Left lung (tissue), 14 donors: Measurements from ENCODE around the gene PIGT. TPM values are rescaled to one million over a fixed set of nuclear protein-coding genes. Genes with fewer than 3 reads are reported as not detected.

ENCODE experiments used
- ATAC-seq: fragments of 200-7000 bp; cut with Tn5 transposase; one replicate; pipeline ENCODE4 v1.9.1; 2020; ENCODE audit warnings: moderate library complexity
- DNase-seq, 4 donors: peaks; one replicate each; pipeline ENCODE4 v3.0.0-alpha.2; 2013 to 2020
- H3K27ac ChIP-seq, 2 donors: fragments of 200-600 bp; sonication (generic) in 1 of 2; one replicate each; pipeline versions ENCODE4 v1.5.0 to v1.8.0; 2020 to 2021
- H3K27me3 ChIP-seq, 2 donors: fragments of 200-600 bp; sonication (generic) in 1 of 2; one replicate each; pipeline versions ENCODE4 v1.5.0 to v1.8.0; 2020 to 2021
- H3K36me3 ChIP-seq, 2 donors: fragments of 200-600 bp; sonication (generic) in 1 of 2; one replicate each; pipeline versions ENCODE4 v1.5.0 to v1.8.0; 2020 to 2021
- H3K4me1 ChIP-seq, 2 donors: fragments of 200-600 bp; one replicate each; pipeline ENCODE4 v1.8.0; 2021
- H3K4me3 ChIP-seq, 2 donors: fragments of 200-600 bp; sonication (generic) in 1 of 2; one replicate each; pipeline versions ENCODE4 v1.5.0 to v1.8.0; 2020 to 2021; ENCODE audit warnings: mild to moderate bottlenecking in 1 of 2
- H3K9me3 ChIP-seq, 2 donors: fragments of 200-600 bp; sonication (generic) in 1 of 2; one replicate each; pipeline versions ENCODE4 v1.5.0 to v1.8.0; 2020 to 2021
- CTCF ChIP-seq, 2 donors: fragments of 200-600 bp; sonication (generic) in 1 of 2; IDR thresholded peaks; one replicate each; pipeline versions ENCODE4 v1.5.0 to v1.8.0; 2021; ENCODE audit warnings: antibody characterized with exemption in 2 of 2
- intact Hi-C, 2 donors: fragments of 100-400 bp; cut with DNase I; formaldehyde crosslinking; loops; one replicate each; pipeline versions ENCODE4 v1.11.2 to v1.14.2; 2022
- long read RNA-seq, 12 donors: library from polyadenylated mRNA in 2 of 12; unstranded in 2 of 12; transcript quantifications; one replicate each; pipeline ENCODE4 v2.0.0 and lab custom pipeline, GENCODE V29; 2019 to 2026
- polyA plus RNA-seq, 6 donors: library from polyadenylated mRNA; unstranded; fragments of 120-200 nt; gene quantifications; one replicate each; pipeline ENCODE4 v1.2.1, GENCODE V29; 2013; ENCODE audit not compliant: insufficient read length in 6 of 6
- total RNA-seq, 2 donors: library from RNA; stranded (reverse); fragmentation: NEBNext Ultra II Directional; extraction: Animal tissue kit (Norgen Biotek cat#: 25700); gene quantifications; one replicate each; pipeline ENCODE4 v1.2.1, GENCODE V29; 2021
- donor health status: DM: no; HTN: yes; CAD: no.
- donor health status: DM: no; HTN: no; CAD: no.

The PIGT gene
- total RNA-seq (10 to 100 TPM; 85.7 to 90.9 TPM), polyA plus RNA-seq (10 to 100 TPM; 72.8 to 96.7 (median 79.9) TPM)
- long read RNA-seq, donor 1, transcript PIGT-246 (11 exons, 2,021 nt): minor isoform, 5 of 50 reads
- long read RNA-seq, donor 1, transcript PIGT-210 (3 exons, 2,006 nt): minor isoform, 7 of 50 reads
- long read RNA-seq, donor 1, transcript PIGT-202 (12 exons, 2,245 nt): major isoform, 15 of 50 reads
- long read RNA-seq, donor 1, partial matches to known transcripts: 10 of 50 reads
- long read RNA-seq, donor 1, other reads (novel, unspliced or antisense): 0 of 50 reads
- long read RNA-seq, donor 2, transcript PIGT-202 (12 exons, 2,245 nt): major isoform, 23 of 58 reads
- long read RNA-seq, donor 2, partial matches to known transcripts: 19 of 58 reads
- long read RNA-seq, donor 2, other reads (novel, unspliced or antisense): 0 of 58 reads
- long read RNA-seq, donor 3, partial matches to known transcripts: 0 of 11 reads
- long read RNA-seq, donor 3, other reads (novel, unspliced or antisense): 0 of 11 reads
- long read RNA-seq, donor 4, transcript PIGT-202 (12 exons, 2,245 nt): major isoform, 55 of 75 reads
- long read RNA-seq, donor 4, partial matches to known transcripts: 8 of 75 reads
- long read RNA-seq, donor 4, other reads (novel, unspliced or antisense): 6 of 75 reads
- long read RNA-seq, donor 5, transcript PIGT-202 (12 exons, 2,245 nt): major isoform, 16 of 25 reads
- long read RNA-seq, donor 5, partial matches to known transcripts: 0 of 25 reads
- long read RNA-seq, donor 5, other reads (novel, unspliced or antisense): 0 of 25 reads
- long read RNA-seq, donor 6, transcript PIGT-202 (12 exons, 2,245 nt): major isoform, 17 of 25 reads
- long read RNA-seq, donor 6, partial matches to known transcripts: 0 of 25 reads
- long read RNA-seq, donor 6, other reads (novel, unspliced or antisense): 0 of 25 reads
- long read RNA-seq, donor 7, transcript PIGT-202 (12 exons, 2,245 nt): major isoform, 9 of 16 reads
- long read RNA-seq, donor 7, partial matches to known transcripts: 0 of 16 reads
- long read RNA-seq, donor 7, other reads (novel, unspliced or antisense): 0 of 16 reads
- long read RNA-seq, donor 8, transcript PIGT-202 (12 exons, 2,245 nt): major isoform, 17 of 26 reads
- long read RNA-seq, donor 8, transcript PIGT-246 (11 exons, 2,021 nt): minor isoform, 6 of 26 reads
- long read RNA-seq, donor 8, partial matches to known transcripts: 0 of 26 reads
- long read RNA-seq, donor 8, other reads (novel, unspliced or antisense): 0 of 26 reads
- long read RNA-seq, donor 9: 0 reads
- long read RNA-seq, donor 10, transcript PIGT-201 (10 exons, 1,880 nt): minor isoform, 5 of 127 reads
- long read RNA-seq, donor 10, transcript PIGT-202 (12 exons, 2,245 nt): major isoform, 92 of 127 reads
- long read RNA-seq, donor 10, transcript PIGT-207 (11 exons, 2,037 nt): minor isoform, 5 of 127 reads
- long read RNA-seq, donor 10, partial matches to known transcripts: 6 of 127 reads
- long read RNA-seq, donor 10, other reads (novel, unspliced or antisense): 8 of 127 reads
- long read RNA-seq, donor 11, transcript PIGT-202 (12 exons, 2,245 nt): major isoform, 10 of 27 reads
- long read RNA-seq, donor 11, partial matches to known transcripts: 7 of 27 reads
- long read RNA-seq, donor 11, other reads (novel, unspliced or antisense): 0 of 27 reads
- long read RNA-seq, donor 12, transcript PIGT-202 (12 exons, 2,245 nt): major isoform, 11 of 19 reads
- long read RNA-seq, donor 12, partial matches to known transcripts: 0 of 19 reads
- long read RNA-seq, donor 12, other reads (novel, unspliced or antisense): 0 of 19 reads

- no peak for TF ChIP-seq CTCF (IDR thresholded peaks at IDR 0.05)
- Histone ChIP-seq H3K27me3 (no peaks in the 10 kb centered on the region), H3K4me1 (peaks cover 14 to 42% of the 10 kb centered on the region in 2 donors), H3K27ac (peak within 1 kb of the TSS; percentile 54 to 81), H3K36me3 (peaks cover 0 to 38% of the 10 kb centered on the region in 2 donors), H3K4me3 (peak within 1 kb of the TSS; percentile 74 to 80), H3K9me3 (no peaks in the 10 kb centered on the region)
- DNase-seq: peak; percentile 73 to 94 (median 88)
- intact Hi-C loops: no loop called here
- ATAC-seq: peak; percentile 93
These were observed at the start of gene PIGT for GRCh38 chr20:45415822-45416637. Gene PIGT (plus strand): TSS chr20:45416141. CDS start chr20:45416157, 16 bp downstream.

DNA sequence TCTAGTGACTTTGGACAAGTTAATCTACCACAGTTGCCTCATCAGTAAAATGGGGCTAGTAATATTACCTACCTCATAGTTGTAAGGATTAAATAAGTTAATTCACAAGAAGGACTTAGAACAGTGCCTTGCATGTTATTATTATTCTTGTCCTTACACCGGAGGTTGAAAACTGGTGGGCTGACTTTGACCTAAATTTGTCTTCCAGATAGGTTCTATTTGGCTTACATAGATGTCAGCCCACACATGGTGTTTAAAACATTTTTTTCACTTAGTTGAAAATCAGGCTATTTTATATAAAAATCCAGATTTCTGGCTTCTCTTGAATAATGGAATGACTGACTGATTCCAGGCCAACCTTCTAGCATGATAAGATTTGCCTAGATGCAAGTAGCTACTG is 49.7 kb upstream of the PIGT start:
- TF ChIP-seq CTCF (IDR thresholded peaks at IDR 0.05): no peak
- no peak overlapping the region for H3K4me3 ChIP-seq
- DNase-seq: no peak
- H3K9me3 ChIP-seq: no peaks in the 10 kb centered on the region
- no peaks in the 10 kb centered on the region for H3K27me3 ChIP-seq
- peaks cover 16 to 67% of the 10 kb centered on the region in 2 donors for H3K4me1 ChIP-seq
- ATAC-seq: no peak
- peaks cover 0 to 29% of the 10 kb centered on the region in 2 donors for H3K36me3 ChIP-seq
- intact Hi-C loops: no loop called here
- no peak overlapping the region for H3K27ac ChIP-seq

DNA sequence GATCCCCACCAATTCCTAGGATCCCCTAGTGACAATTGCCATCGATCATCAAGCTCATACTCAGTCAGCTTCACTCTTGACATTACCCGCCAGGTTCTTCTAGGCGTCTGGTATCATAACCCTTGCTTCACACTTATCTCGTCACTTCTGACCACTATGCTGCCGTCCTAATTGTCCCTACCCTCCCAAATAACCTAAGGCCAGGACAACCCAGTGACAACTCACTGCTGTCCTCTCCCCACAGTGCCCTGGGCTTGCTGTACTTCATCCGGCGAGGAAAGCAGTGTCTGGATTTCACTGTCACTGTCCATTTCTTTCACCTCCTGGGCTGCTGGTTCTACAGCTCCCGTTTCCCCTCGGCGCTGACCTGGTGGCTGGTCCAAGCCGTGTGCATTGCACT is 49.3 kb upstream of the PIGT start:
- Histone ChIP-seq H3K36me3 (peaks cover 0 to 29% of the 10 kb centered on the region in 2 donors), H3K4me1 (peaks cover 16 to 63% of the 10 kb centered on the region in 2 donors), H3K9me3 (no peaks in the 10 kb centered on the region), H3K27me3 (no peaks in the 10 kb centered on the region), H3K27ac (peak overlapping the region in 1 of 2 donors; percentile 66), H3K4me3 (no peak overlapping the region)
- ATAC-seq (no peak), DNase-seq (no peak)
- intact Hi-C loops: no loop called here
- TF ChIP-seq CTCF (IDR thresholded peaks at IDR 0.05): no peak

GRCh38 chr20:45367126-45367525 is 48.8 kb upstream of the PIGT start:
- intact Hi-C loops: no loop called here
- H3K4me1 ChIP-seq: peaks cover 16 to 61% of the 10 kb centered on the region in 2 donors

More at GRCh38 chr20:45367126-45367525, 48.8 kb upstream of the PIGT start:
- H3K27ac ChIP-seq: peak overlapping the region; percentile 2 to 66
- H3K9me3 ChIP-seq: no peaks in the 10 kb centered on the region
- ATAC-seq (no peak), DNase-seq (no peak)
- H3K36me3 ChIP-seq: peaks cover 0 to 29% of the 10 kb centered on the region in 2 donors
- TF ChIP-seq CTCF (IDR thresholded peaks at IDR 0.05): no peak
- H3K27me3 ChIP-seq: no peaks in the 10 kb centered on the region
- no peak overlapping the region for H3K4me3 ChIP-seq
